ENCODE measurements around the gene RHBDL1.
A peak's percentile ranks its signal among the peaks of the same experiment; 100 is the strongest.

The RHBDL1 gene

GRCh38 chr16:684071-684794 lies 8.8 kb downstream of the RHBDL1 start, which contains the start of gene JMJD8 (continued):
- TF ChIP-seq ATF2 (tag by site-specific recombination; IDR thresholded peaks at IDR 0.05; ENCODE audit: low read depth), result no peak
- no peak for TF ChIP-seq ZNF704 (tag by site-specific recombination; IDR thresholded peaks at IDR 0.05)
- no peak for TF ChIP-seq ZNF132 (tag by site-specific recombination; IDR thresholded peaks at IDR 0.05; ENCODE audit: borderline replicate concordance)
- TF ChIP-seq ZNF473 (tag by site-specific recombination; IDR thresholded peaks at IDR 0.05), result no peak
- TF ChIP-seq ZNF148 (tag by site-specific recombination; IDR thresholded peaks at IDR 0.05; ENCODE audit: borderline replicate concordance), result no peak
- peak; percentile 93 for TF ChIP-seq KLF17 (tag by site-specific recombination; IDR thresholded peaks at IDR 0.05)
- TF ChIP-seq ZBTB20 (tag by site-specific recombination; IDR thresholded peaks at IDR 0.05), result peak; percentile 48; the same call in 1 of the 2 replicates
- TF ChIP-seq ZNF404 (tag by site-specific recombination; IDR thresholded peaks at IDR 0.05), result no peak
- no peak for TF ChIP-seq ZNF514 (tag by site-specific recombination; IDR thresholded peaks at IDR 0.05)
- no peak for TF ChIP-seq ZNF140 (tag by site-specific recombination; IDR thresholded peaks at IDR 0.05)
- no peak for TF ChIP-seq TSHZ1 (tag by site-specific recombination; IDR thresholded peaks at IDR 0.05; ENCODE audit: borderline replicate concordance)
- TF ChIP-seq HOXD13 (CRISPR knock-in tag; IDR thresholded peaks at IDR 0.05; ENCODE audit: borderline replicate concordance), result no peak
- TF ChIP-seq YY2 (tag by site-specific recombination; IDR thresholded peaks at IDR 0.05), result no peak; the same call in 1 of the 2 replicates
- TF ChIP-seq ZNF24 (tag by site-specific recombination; IDR thresholded peaks at IDR 0.05), result no peak
- TF ChIP-seq BCL11B (tag by site-specific recombination; IDR thresholded peaks at IDR 0.05; ENCODE audit: low read depth), result peak; percentile 79
- TF ChIP-seq ZNF707 (tag by site-specific recombination; IDR thresholded peaks at IDR 0.05), result no peak
- TF ChIP-seq ZNF280C (tag by site-specific recombination; IDR thresholded peaks at IDR 0.05), result no peak
- no peak for TF ChIP-seq GLI4 (tag by site-specific recombination; IDR thresholded peaks at IDR 0.05)
- TF ChIP-seq ZEB2 (tag by site-specific recombination; IDR thresholded peaks at IDR 0.05), result peak; percentile 43
- TF ChIP-seq ZNF133 (tag by site-specific recombination; IDR thresholded peaks at IDR 0.05), result no peak
- no peak for TF ChIP-seq ZNF658 (tag by site-specific recombination; IDR thresholded peaks at IDR 0.05)
- peak; percentile 83 for TF ChIP-seq GLIS1 (tag by site-specific recombination; IDR thresholded peaks at IDR 0.05)
- TF ChIP-seq ZNF529 (tag by site-specific recombination; IDR thresholded peaks at IDR 0.05; ENCODE audit: insufficient replicate concordance), result no peak
- no peak for TF ChIP-seq ZNF488 (tag by site-specific recombination; IDR thresholded peaks at IDR 0.05)
- no peak for TF ChIP-seq ZNF112 (tag by site-specific recombination; IDR thresholded peaks at IDR 0.05)
- no peak for TF ChIP-seq ZNF623 (tag by site-specific recombination; IDR thresholded peaks at IDR 0.05)
- no peak; the same call in 1 of the 2 replicates for TF ChIP-seq IKZF3 (tag by site-specific recombination; IDR thresholded peaks at IDR 0.05)
